ENCODE results near the gene GPD1L.

GPD1L gene

DNA sequence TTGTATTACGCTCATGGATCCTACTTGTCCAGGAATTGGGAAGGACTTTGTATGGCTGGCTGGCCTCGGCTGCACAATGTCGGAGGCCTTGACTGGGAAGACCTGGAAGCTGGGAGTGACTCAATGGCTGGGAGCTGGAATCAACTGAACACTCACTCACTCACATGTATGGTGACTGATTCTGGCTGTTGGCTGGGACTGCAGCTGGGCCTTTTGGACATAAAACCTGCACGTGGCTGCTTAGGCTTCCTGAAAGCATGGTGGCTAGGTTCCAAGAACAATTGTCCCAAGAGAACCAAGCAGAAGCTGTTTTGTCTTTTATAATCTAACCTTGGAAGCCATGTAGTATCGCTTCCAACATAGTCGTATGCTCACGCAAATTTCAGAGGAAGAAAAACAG, 94.1 kb downstream of the GPD1L start:
- intact Hi-C loops (cut with DNase I), result no loop called here
- DNase-seq, result no peak

DNA sequence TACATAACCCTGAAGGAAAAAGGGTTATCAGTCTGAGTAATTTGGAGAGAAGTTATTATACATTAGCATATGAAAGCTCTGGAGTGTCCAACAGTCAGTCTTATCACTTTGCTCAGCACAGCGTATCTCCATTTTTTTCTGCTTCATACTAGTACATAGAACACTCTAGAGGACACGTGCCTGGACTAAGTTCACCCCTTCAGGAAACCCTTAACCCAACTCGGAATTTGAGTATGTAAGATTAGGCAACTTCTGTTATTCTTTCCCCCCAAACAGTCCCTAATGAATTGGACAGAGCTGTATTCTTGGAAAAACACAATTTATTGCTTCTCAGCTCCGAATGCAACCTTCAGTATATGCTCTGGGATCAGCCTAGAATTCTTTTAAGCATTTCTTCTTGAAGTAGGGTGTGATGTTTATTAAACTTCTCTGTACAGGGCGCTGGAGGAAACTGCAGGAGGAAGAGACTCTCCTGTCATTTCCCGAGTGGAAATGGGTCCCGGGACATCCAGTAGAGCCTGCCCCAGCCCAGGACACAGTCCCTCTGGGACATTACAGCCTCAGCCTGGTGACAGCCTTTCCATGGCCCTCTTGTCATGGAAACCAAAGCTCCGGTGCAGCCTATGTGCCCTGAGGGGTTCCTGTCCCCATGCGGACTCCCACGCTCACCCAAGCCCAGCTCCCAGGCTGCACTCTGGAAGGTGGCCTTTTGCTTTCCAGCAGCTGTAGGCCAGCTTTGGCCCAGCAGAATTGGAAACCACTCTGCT, 94.8 kb downstream of the GPD1L start:
- intact Hi-C loops (cut with DNase I), result no loop called here
- DNase-seq, result no peak

DNA sequence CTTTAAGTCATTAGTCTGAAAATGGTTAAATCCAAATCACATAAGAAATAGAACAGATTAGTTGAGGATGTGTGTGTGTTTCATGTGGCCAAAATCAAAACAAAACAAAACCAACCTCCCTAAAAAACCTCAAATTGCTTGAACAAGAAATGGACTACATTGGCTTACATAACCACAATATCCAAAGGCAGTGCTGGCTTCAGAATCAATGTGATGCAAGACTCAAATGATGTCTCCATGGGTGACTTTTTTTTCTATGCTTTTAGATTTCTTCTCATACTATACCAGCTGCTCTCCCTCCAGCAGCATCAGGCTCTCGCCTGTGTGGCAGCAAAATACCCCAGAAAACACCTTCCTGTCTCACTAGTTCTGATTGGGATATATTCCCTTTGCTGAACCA, 96.1 kb downstream of the GPD1L start:
- no peak for DNase-seq
- intact Hi-C loops (cut with DNase I), result no loop called here

DNA sequence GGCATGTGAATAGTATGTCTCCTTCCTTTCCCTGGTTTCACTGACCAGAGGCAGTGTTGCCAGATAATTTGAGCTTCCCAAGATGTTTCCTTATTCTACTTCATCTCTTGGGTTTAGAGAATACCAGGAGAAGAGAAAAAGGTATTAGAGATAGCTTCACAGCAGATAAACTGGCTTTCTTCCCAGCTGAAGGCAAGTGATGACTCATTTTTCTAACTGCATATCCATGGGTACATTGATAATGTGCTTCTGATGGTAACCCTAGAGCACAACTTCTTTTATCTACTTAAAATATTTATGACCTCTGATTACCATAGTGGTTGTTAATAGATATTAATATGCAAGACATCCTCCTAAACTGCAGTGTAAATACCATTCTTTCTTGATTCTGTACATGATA, 97.4 kb downstream of the GPD1L start:
- intact Hi-C loops (cut with DNase I), result no loop called here
- DNase-seq, result peak in 1 of 42 donors; percentile 18

DNA sequence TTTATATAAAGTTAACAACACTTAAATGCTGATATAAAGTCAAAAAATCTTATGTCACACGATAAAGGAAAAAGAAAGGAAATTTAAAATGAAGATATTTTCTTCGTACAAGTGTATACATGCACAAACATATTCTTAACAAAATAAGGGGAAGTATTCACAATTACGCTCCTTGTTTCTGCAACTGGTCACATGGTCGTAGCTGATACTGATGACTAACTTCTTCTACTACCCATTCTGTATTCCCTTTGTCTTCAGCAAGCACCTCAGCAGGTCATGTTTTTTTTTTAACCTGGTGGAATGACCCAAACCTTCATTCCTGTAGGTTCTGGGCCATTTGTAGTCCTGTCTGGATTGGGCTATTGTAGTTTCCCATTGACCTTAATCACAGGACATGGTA, 102.0 kb downstream of the GPD1L start:
- DNase-seq, result no peak
- intact Hi-C loops (cut with DNase I), result no loop called here

DNA sequence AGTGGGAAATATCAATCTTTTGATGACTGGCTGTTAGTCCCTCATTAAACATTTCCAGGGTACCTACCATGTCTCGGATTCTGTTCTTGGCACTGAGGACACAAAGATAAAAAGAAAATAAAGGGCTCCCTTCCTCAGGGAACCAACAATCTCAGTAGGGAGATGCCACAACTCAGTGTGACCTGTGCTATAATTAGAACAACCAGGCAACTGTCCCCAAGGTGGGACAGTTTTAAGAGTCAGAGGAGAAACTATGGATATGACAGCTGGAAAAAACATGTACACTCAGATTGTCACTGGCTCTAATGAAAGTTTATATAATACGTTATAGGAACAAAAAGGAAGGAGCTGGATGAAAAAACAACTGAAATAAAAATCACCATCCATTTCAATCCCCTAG, 108.8 kb downstream of the GPD1L start:
- intact Hi-C loops (cut with DNase I), result no loop called here
- DNase-seq, result no peak

DNA sequence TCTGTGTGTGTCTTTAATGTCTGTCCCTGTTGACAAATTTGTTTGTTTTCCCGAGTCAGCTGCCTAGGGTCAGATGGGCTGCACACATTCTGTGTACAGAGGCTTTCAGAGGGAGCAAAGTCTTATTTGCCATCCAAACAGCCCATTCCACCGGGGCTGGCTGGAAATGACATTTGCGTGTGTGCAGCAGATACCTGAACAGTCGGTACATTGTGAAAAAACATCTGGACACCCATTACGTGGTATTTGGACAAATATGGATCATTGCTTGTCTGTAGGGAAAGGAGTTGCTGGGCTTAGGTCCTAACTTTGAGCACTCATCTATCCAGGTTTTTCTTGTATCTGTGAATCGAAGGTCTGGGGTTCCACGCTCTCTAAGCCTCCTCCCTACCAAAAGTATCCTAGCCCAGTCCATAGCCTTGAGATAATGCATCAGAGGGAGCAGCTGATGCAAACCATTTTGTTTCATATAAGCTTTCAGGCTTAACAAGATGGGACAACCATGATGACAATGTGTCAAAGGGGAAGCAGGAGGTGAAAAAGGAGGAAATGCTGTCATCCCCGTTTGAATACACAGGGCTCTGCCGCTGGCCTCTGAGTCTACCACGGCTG, 109.9 kb downstream of the GPD1L start:
- intact Hi-C loops (cut with DNase I), result no loop called here
- no peak for DNase-seq

DNA sequence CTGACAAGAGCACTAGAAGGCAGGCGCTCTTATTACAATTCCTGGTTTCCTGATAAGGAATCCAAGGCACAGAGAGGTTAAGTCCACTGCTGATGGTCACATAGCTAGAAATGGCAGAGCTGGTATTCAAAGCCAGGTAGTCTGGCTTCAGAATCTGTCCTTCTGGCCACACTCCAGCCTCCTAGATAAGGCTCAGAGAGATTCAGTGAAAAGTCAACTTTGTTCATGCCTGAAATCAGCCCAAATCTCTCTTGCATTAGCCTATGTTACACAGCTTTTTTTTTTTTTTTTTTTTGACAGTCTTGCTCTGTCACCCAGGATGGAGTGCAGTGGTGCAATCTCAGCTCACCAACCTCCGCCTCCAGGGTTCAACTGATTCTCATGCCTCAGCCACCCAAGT, 110.9 kb downstream of the GPD1L start:
- DNase-seq, result no peak
- intact Hi-C loops (cut with DNase I), result no loop called here
